GM12891 (cell line): ENCODE measurements around the gene CA4.

Experiments used
- PAX5 ChIP-seq: IDR thresholded peaks from 2 replicates; pipeline ENCODE4 v1.6.1; 2011; ENCODE audit warnings: low read length, moderate library complexity, mild to moderate bottlenecking; ENCODE audit not compliant: insufficient read depth, severe bottlenecking
- POLR2A ChIP-seq: IDR thresholded peaks from 2 replicates; pipeline ENCODE4 v1.6.1; 2011; ENCODE audit warnings: low read depth, low read length, control low read depth
- POLR2AphosphoS5 ChIP-seq: IDR thresholded peaks from 2 replicates; pipeline ENCODE4 v1.6.1; 2011; ENCODE audit warnings: low read depth, low read length, control low read depth
- POU2F2 ChIP-seq: IDR thresholded peaks from 2 replicates; pipeline ENCODE4 v1.6.1; 2011; ENCODE audit warnings: low read depth, mild to moderate bottlenecking, control low read depth, low read length, moderate library complexity
- SPI1 ChIP-seq: IDR thresholded peaks from 2 replicates; pipeline ENCODE4 v1.6.1; 2011; ENCODE audit warnings: low read depth, low read length, control low read depth
- TAF1 ChIP-seq: IDR thresholded peaks from 2 replicates; pipeline ENCODE4 v1.6.1; 2011; ENCODE audit warnings: low read depth, low read length, control low read depth

- TF ChIP-seq POLR2AphosphoS5 (no peak), POLR2A (no peak), SPI1 (no peak), PAX5 (no peak), TAF1 (no peak), POU2F2 (no peak)
Observed at GRCh38 chr17:60168654-60169053, 18.9 kb downstream of the CA4 start.
